ENCODE measurements around the gene USP49. TPM values are rescaled to one million over a fixed set of nuclear protein-coding genes. Genes with fewer than 3 reads are reported as not detected.
A peak's percentile ranks its signal among the peaks of the same experiment; 100 is the strongest.

USP49 gene
- total RNA-seq, 1 donor from 2014 or later: 0.71 TPM

GRCh38 chr6:41940759-41941279 lies 45.6 kb upstream of the USP49 start:
- H3K4me1 ChIP-seq: peaks cover 69% of the 10 kb centered on the region
- peak; percentile 69 for DNase-seq
- H3K4me3 ChIP-seq: peak overlapping the region; percentile 98
- peaks cover 13% of the 10 kb centered on the region for H3K36me3 ChIP-seq
- peak overlapping the region; percentile 97 for H3K27ac ChIP-seq (replicated peaks)
- TF ChIP-seq, protein P1, sequence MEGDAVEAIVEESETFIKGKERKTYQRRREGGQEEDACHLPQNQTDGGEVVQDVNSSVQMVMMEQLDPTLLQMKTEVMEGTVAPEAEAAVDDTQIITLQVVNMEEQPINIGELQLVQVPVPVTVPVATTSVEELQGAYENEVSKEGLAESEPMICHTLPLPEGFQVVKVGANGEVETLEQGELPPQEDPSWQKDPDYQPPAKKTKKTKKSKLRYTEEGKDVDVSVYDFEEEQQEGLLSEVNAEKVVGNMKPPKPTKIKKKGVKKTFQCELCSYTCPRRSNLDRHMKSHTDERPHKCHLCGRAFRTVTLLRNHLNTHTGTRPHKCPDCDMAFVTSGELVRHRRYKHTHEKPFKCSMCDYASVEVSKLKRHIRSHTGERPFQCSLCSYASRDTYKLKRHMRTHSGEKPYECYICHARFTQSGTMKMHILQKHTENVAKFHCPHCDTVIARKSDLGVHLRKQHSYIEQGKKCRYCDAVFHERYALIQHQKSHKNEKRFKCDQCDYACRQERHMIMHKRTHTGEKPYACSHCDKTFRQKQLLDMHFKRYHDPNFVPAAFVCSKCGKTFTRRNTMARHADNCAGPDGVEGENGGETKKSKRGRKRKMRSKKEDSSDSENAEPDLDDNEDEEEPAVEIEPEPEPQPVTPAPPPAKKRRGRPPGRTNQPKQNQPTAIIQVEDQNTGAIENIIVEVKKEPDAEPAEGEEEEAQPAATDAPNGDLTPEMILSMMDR (IDR thresholded peaks at IDR 0.05; ENCODE audit: borderline replicate concordance): peak; percentile 14
- no peaks in the 10 kb centered on the region for H3K27me3 ChIP-seq (ENCODE audit: low read depth)
- H3K9me3 ChIP-seq (replicated peaks): no peaks in the 10 kb centered on the region
- intact Hi-C loops (cut with micrococcal nuclease): no loop called here

DNA sequence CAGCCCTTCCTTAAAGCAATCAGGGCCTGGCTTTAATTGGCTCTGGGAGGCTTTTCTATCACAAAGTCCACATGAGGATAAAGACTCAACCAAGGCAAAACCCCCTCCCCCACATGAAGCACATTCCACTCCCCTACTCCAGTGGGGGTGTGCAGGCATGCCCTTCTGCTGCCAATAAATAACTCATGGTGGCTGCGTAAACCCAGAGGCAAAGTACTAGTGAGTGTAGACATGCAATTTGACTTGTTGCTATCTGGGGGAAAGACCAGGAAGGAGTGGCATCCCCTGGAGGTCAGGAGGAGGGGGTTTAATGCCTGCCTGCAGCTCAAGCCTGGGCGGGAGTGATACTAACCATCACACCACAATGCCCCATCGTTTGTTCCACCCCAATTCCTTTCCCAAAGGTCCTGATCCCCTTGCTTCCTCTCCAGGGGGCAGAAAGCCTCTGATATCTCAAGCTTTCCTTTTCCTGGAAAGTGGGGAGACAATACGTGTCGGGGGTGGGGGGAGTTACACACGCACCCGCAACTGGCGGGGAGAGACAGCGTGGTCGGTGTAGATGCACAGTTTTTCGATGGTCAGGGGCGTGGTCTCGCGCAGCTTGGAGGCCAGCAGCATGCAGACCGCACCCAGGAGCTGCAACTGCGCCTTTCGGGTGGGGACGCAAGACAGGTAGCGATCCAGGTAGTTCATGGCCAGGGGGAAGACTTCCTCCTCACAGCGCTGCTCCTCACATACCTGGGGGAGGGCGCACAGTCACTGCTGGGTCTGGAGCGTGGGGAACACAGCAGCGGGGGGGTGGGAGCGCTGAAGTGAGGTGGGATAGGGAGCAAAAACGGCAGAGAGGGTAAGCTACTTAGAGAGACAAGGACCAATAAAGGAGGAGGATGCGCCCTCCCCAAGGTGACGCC lies 44.9 kb upstream of the USP49 start:
- Histone ChIP-seq H3K4me1 (peaks cover 76% of the 10 kb centered on the region), H3K4me3 (peak overlapping the region; percentile 98), H3K36me3 (peaks cover 20% of the 10 kb centered on the region), H3K27me3 (ENCODE audit: low read depth) (no peaks in the 10 kb centered on the region), H3K9me3 (replicated peaks) (no peaks in the 10 kb centered on the region), H3K27ac (replicated peaks) (peak overlapping the region; percentile 97)
- TF ChIP-seq, protein P1 (IDR thresholded peaks at IDR 0.05; ENCODE audit: borderline replicate concordance): no peak
- peak; percentile 21 for DNase-seq
- intact Hi-C loops (cut with micrococcal nuclease): loop anchor here (5.0 kb wide), 1 partner anchor 102 kb away; no protein-coding TSS in a partner anchor

DNA sequence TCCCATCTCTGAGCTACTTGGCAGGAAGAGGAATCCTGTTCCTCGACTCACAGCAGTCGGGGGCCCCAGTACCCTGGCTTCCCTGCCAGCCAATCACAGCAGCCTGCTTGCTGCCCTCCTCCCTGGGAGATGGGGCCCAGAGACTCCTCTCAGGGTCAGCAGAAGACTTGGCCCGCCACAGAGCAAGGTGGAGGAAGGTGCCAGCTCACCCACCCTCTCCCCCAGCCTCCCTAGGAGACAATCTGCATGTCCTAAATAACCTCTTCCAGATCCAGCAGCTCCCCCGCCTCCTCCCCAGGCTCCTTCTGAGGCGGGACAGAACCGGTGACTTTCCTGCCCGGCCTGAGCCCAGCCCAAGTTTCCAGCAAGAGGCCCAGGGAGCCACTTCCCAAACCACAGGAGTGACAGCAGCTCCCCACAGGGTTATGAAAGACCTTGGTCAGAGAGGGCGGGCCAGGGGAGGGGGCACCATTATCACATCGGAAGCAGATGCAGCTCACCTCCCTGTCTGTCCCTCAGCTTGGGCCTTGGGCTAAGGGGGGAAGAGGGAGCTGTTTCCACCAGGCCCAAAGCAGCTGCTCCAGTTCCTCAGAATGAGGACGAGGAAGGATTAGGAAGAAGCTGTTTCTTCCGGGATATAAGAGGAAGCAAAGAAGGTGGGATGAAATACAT lies 44.1 kb upstream of the USP49 start:
- Histone ChIP-seq H3K4me3 (peak overlapping the region; percentile 98), H3K9me3 (replicated peaks) (no peaks in the 10 kb centered on the region), H3K4me1 (peaks cover 80% of the 10 kb centered on the region), H3K27ac (replicated peaks) (peak overlapping the region; percentile 97), H3K36me3 (peaks cover 28% of the 10 kb centered on the region), H3K27me3 (ENCODE audit: low read depth) (no peaks in the 10 kb centered on the region)
- TF ChIP-seq, protein P1 (IDR thresholded peaks at IDR 0.05; ENCODE audit: borderline replicate concordance): no peak
- DNase-seq: peak; percentile 49
- intact Hi-C loops (cut with micrococcal nuclease): loop anchor here (5.0 kb wide), 1 partner anchor 103 kb away; no protein-coding TSS in a partner anchor

GRCh38 chr6:41938590-41939175 lies 43.5 kb upstream of the USP49 start:
- Histone ChIP-seq H3K4me3 (peak overlapping the region; percentile 98), H3K36me3 (peaks cover 33% of the 10 kb centered on the region), H3K9me3 (replicated peaks) (no peaks in the 10 kb centered on the region), H3K4me1 (peaks cover 80% of the 10 kb centered on the region), H3K27ac (replicated peaks) (peak overlapping the region; percentile 97), H3K27me3 (ENCODE audit: low read depth) (no peaks in the 10 kb centered on the region)
- intact Hi-C loops (cut with micrococcal nuclease): loop anchor here (5.0 kb wide), 1 partner anchor 104 kb away; no protein-coding TSS in a partner anchor
- DNase-seq: no peak
- TF ChIP-seq, protein P1 (IDR thresholded peaks at IDR 0.05; ENCODE audit: borderline replicate concordance): no peak

Data from left ventricle myocardium inferior (tissue), 1 donor.